Liver (tissue), 9 donors: ENCODE data around the gene FARS2. TPM values are rescaled to one million over a fixed set of nuclear protein-coding genes. Genes with fewer than 3 reads are reported as not detected.

Experiments used
- DNase-seq: peaks from one replicate; pipeline ENCODE4 v3.0.0-alpha.2; 2017; ENCODE audit warnings: low spot score
- H3K27ac ChIP-seq, 2 donors: one replicate each; pipeline ENCODE4 v1.7.0; 2013; ENCODE audit warnings: inconsistent platforms in 2 of 2, low read length in 2 of 2, control low read depth in 1 of 2, low read depth in 1 of 2, mild to moderate bottlenecking in 1 of 2
- H3K27me3 ChIP-seq, 4 donors: one replicate each; pipeline versions ENCODE4 v1.6.1 to v1.7.0; 2013; ENCODE audit warnings: low read length in 3 of 4, inconsistent platforms in 1 of 4, mild to moderate bottlenecking in 1 of 4, moderate library complexity in 1 of 4; ENCODE audit not compliant: control insufficient read depth in 4 of 4, insufficient read depth in 4 of 4
- H3K36me3 ChIP-seq, 4 donors: one replicate each; pipeline versions ENCODE4 v1.6.1 to v1.7.0; 2013; ENCODE audit warnings: low read length in 3 of 4, mild to moderate bottlenecking in 3 of 4, low read depth in 1 of 4, moderate library complexity in 1 of 4; ENCODE audit not compliant: control insufficient read depth in 4 of 4, insufficient read depth in 3 of 4
- H3K4me1 ChIP-seq, 4 donors: one replicate each; pipeline versions ENCODE4 v1.6.1 to v1.7.0; 2013; ENCODE audit warnings: low read length in 3 of 4, mild to moderate bottlenecking in 3 of 4, moderate library complexity in 1 of 4; ENCODE audit not compliant: control insufficient read depth in 4 of 4, insufficient read depth in 4 of 4
- H3K4me3 ChIP-seq, 3 donors: one replicate each; pipeline versions ENCODE4 v1.6.1 to v1.7.0; 2013; ENCODE audit warnings: low read length in 3 of 3, control low read depth in 1 of 3, low read depth in 1 of 3, mild to moderate bottlenecking in 1 of 3
- H3K9ac ChIP-seq, 2 donors: one replicate each; pipeline ENCODE4 v1.7.0; 2013; ENCODE audit warnings: low read length in 2 of 2, mild to moderate bottlenecking in 2 of 2, moderate library complexity in 2 of 2, control low read depth in 1 of 2, low read depth in 1 of 2
- H3K9me3 ChIP-seq, 4 donors: one replicate each; pipeline versions ENCODE4 v1.6.1 to v1.7.0; 2013; ENCODE audit warnings: low read length in 3 of 4; ENCODE audit not compliant: control insufficient read depth in 4 of 4
- EGR1 ChIP-seq, 2 donors: IDR thresholded peaks; 2 replicates each; pipeline ENCODE4 v1.6.1; 2016 to 2018; ENCODE audit warnings: antibody characterized with exemption in 2 of 2, low read depth in 2 of 2
- FOXA1 ChIP-seq: IDR thresholded peaks from 2 replicates; pipeline ENCODE4 v1.6.1; 2016; ENCODE audit warnings: antibody characterized with exemption
- HNF4G ChIP-seq: IDR thresholded peaks from 2 replicates; pipeline ENCODE4 v1.6.1; 2016; ENCODE audit warnings: antibody characterized with exemption
- NR2F2 ChIP-seq: IDR thresholded peaks from 2 replicates; pipeline ENCODE4 v1.6.1; 2016; ENCODE audit warnings: antibody characterized with exemption
- RAD21 ChIP-seq, 2 donors: IDR thresholded peaks; 2 replicates each; pipeline ENCODE4 v1.6.1; 2016; ENCODE audit warnings: antibody characterized with exemption in 2 of 2, mild to moderate bottlenecking in 2 of 2
- TAF1 ChIP-seq: conservative IDR thresholded peaks from 2 replicates; pipeline ENCODE4 v1.6.1; 2016; ENCODE audit warnings: antibody characterized with exemption, mild to moderate bottlenecking
- YY1 ChIP-seq: IDR thresholded peaks from 2 replicates; pipeline ENCODE4 v1.6.1; 2016; ENCODE audit warnings: antibody characterized with exemption, mild to moderate bottlenecking
- WGBS: extraction: QIAGEN DNeasy Blood & Tissue Kit; methylation state at CpG from one replicate; pipeline ENCODE4 v1.1.7; 2013; 5-methylcytosine and 5-hydroxymethylcytosine counted together
- polyA plus RNA-seq, 2 donors: library from polyadenylated mRNA; stranded (reverse) in 1 of 2; unstranded in 1 of 2; fragments of 200-250 nt in 1 of 2; fragments of >200 nt in 1 of 2; fragmentation: Nextera tagmentation in 1 of 2; extraction: Ambion mirVana in 1 of 2; gene quantifications; one replicate each; pipeline versions ENCODE4 v1.2.1 to v1.2.3, GENCODE V29; 2013 to 2015
- total RNA-seq, 2 donors: library from RNA; depleted of rRNA; stranded (reverse); fragments of >200 nt; gene quantifications; one replicate each; pipeline ENCODE4 v1.2.3, GENCODE V29; 2014
- TF ChIP-seq, protein P1 (sequence below): IDR thresholded peaks from 2 replicates; pipeline ENCODE4 v1.6.1; 2016; ENCODE audit warnings: antibody characterized with exemption, mild to moderate bottlenecking
- TF ChIP-seq, protein P2 (sequence below): fragments of 150-350 bp; IDR thresholded peaks from 2 replicates; pipeline ENCODE4 v1.5.1; 2017; ENCODE audit warnings: improper control_type of control experiment, low read depth, low read length; ENCODE audit not compliant: missing input control
- TF ChIP-seq, protein P3 (sequence below): IDR thresholded peaks from 2 replicates; pipeline ENCODE4 v1.6.1; 2016; ENCODE audit warnings: antibody characterized with exemption
- donor health status: healthy.
- donor health status: healthy.
- donor health status: healthy.
- donor health status: healthy.
- donor health status: healthy.

The FARS2 gene
- total and polyA plus RNA-seq, 4 donors: 7.8 to 25.9 (median 11.2) TPM

DNA sequence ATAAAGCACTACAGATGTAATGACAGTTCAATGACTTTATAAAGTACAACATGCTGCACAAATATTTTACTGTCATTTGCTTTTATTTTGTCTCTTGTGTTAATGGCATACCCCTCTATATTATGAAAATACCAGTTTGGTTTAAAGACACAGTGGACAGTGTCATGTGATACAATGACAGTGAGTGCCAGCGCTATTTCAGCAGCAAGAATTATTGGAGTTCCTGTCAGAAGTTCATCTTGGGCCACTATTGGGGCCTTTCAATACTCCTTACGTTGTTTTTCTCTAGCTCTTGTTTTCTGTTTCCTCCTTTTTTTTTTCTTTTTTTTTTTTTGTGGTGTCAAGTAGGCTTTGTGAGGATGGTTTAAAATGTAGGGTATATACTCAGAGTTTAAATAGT is 232.5 kb downstream of the FARS2 start (continued):
- TF ChIP-seq, protein P1, sequence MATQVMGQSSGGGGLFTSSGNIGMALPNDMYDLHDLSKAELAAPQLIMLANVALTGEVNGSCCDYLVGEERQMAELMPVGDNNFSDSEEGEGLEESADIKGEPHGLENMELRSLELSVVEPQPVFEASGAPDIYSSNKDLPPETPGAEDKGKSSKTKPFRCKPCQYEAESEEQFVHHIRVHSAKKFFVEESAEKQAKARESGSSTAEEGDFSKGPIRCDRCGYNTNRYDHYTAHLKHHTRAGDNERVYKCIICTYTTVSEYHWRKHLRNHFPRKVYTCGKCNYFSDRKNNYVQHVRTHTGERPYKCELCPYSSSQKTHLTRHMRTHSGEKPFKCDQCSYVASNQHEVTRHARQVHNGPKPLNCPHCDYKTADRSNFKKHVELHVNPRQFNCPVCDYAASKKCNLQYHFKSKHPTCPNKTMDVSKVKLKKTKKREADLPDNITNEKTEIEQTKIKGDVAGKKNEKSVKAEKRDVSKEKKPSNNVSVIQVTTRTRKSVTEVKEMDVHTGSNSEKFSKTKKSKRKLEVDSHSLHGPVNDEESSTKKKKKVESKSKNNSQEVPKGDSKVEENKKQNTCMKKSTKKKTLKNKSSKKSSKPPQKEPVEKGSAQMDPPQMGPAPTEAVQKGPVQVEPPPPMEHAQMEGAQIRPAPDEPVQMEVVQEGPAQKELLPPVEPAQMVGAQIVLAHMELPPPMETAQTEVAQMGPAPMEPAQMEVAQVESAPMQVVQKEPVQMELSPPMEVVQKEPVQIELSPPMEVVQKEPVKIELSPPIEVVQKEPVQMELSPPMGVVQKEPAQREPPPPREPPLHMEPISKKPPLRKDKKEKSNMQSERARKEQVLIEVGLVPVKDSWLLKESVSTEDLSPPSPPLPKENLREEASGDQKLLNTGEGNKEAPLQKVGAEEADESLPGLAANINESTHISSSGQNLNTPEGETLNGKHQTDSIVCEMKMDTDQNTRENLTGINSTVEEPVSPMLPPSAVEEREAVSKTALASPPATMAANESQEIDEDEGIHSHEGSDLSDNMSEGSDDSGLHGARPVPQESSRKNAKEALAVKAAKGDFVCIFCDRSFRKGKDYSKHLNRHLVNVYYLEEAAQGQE: no peak

DNA sequence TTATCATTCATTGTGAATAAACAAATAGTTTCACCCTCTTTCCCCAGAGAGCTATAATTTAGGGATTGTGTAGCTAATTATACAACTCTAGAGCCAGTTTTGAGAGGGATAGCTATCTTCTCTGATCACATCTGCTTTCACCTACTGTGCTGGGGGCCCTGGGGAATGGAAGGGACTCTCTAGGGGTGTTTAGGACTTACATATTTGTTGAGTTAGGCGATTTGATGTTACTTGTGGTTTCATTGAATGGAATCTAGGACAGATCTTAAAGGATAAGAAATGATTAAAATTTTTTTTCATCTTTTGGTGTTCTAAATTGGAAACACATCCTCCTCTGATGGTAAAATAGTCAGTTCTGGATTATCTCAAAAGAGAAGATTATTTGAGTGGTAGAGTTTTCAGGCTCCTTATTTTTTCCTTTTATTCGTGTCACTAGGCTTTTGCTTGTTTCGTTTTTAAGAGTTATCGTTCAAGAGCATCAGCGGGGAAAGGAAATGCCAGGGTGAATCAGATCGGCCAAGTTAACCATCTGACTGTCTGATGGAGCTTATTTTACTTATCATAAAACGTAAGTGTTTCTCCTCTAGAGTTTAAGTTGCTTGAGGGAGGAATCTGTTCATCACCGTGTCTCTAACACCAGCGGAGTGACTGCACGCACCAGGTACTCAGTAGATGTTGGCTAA is 236.7 kb downstream of the FARS2 start:
- TF ChIP-seq, protein P2, sequence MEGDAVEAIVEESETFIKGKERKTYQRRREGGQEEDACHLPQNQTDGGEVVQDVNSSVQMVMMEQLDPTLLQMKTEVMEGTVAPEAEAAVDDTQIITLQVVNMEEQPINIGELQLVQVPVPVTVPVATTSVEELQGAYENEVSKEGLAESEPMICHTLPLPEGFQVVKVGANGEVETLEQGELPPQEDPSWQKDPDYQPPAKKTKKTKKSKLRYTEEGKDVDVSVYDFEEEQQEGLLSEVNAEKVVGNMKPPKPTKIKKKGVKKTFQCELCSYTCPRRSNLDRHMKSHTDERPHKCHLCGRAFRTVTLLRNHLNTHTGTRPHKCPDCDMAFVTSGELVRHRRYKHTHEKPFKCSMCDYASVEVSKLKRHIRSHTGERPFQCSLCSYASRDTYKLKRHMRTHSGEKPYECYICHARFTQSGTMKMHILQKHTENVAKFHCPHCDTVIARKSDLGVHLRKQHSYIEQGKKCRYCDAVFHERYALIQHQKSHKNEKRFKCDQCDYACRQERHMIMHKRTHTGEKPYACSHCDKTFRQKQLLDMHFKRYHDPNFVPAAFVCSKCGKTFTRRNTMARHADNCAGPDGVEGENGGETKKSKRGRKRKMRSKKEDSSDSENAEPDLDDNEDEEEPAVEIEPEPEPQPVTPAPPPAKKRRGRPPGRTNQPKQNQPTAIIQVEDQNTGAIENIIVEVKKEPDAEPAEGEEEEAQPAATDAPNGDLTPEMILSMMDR: no peak
- no peak for DNase-seq
- no peak overlapping the region for H3K27ac ChIP-seq
- no peaks in the 10 kb centered on the region for H3K36me3 ChIP-seq
- no peaks in the 10 kb centered on the region for H3K9me3 ChIP-seq
- no peak overlapping the region for H3K9ac ChIP-seq
- H3K4me1 ChIP-seq: no peaks in the 10 kb centered on the region
- H3K4me3 ChIP-seq: no peak overlapping the region
- 95% methylated on average over 10 of the region's 10 CpGs for WGBS
- H3K27me3 ChIP-seq: no peaks in the 10 kb centered on the region

DNA sequence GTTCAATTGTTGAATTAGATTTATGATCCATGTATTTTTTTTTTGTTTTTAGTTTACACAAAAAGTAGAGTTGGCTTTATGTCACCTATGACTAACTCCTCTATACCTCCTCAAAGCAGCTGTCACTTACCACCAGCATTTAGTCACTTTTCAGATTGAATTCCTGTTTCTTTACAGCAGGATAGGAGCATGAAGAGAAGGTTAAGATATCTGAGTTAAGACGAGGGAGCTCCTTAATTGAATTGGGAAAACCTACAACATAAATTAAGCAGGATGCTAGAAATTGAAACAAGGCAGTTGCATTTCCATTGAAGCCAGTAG is 237.2 kb downstream of the FARS2 start:
- Histone ChIP-seq H3K27me3 (no peaks in the 10 kb centered on the region), H3K36me3 (no peaks in the 10 kb centered on the region), H3K4me3 (no peak overlapping the region), H3K9ac (no peak overlapping the region), H3K27ac (no peak overlapping the region), H3K4me1 (no peaks in the 10 kb centered on the region), H3K9me3 (no peaks in the 10 kb centered on the region)
- no peak for TF ChIP-seq HNF4G
- no peak for DNase-seq
- WGBS: 98% methylated on average over 1 of the region's 1 CpG

DNA sequence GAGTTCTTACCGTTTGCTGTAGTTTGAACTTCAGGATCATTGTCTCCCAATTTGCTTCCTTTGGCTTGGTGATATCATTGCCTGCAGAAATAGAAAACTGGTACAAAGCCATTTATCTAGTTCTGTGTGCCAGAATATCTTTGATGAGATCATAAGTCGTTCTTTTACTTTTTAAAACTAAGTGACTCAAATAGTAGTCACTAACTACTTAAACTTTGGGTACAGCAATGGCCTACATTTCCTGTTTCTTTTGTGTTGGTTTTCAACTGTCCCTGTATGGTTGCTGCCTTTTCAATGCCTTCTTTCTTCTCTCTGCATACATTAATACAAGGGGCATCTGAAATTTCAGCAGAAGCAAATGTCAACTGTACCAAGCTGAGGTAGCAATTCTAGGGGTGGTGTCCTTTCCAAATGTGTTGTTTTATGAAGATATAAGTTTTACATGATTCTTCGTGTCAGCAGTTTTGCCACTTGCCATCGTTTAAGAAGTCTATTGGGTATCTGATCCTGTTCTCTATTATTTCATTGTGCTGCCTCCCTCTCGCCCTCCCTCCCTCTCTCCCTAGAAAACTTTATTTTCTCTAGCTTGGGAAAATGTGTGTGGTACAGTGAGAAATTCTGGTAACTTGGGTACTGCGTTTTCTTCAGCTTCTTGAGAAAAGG is 238.5 kb downstream of the FARS2 start:
- H3K36me3 ChIP-seq: no peaks in the 10 kb centered on the region
- no peak for DNase-seq
- no peaks in the 10 kb centered on the region for H3K27me3 ChIP-seq
- H3K9me3 ChIP-seq: no peaks in the 10 kb centered on the region
- no peak overlapping the region for H3K9ac ChIP-seq
- no peaks in the 10 kb centered on the region for H3K4me1 ChIP-seq
- H3K4me3 ChIP-seq: no peak overlapping the region
- 91% methylated on average over 6 of the region's 6 CpGs for WGBS
- TF ChIP-seq YY1: no peak
- TF ChIP-seq, protein P3, sequence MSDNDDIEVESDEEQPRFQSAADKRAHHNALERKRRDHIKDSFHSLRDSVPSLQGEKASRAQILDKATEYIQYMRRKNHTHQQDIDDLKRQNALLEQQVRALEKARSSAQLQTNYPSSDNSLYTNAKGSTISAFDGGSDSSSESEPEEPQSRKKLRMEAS: no peak
- TF ChIP-seq NR2F2: no peak
- TF ChIP-seq RAD21 (IDR thresholded peaks at IDR 0.05): no peak
- TF ChIP-seq, protein P2: no peak
- no peak for TF ChIP-seq TAF1
- no peak for TF ChIP-seq EGR1 (IDR thresholded peaks at IDR 0.05; ENCODE audit: low read depth in 2 of 2)
- TF ChIP-seq, protein P1: no peak
- TF ChIP-seq FOXA1: no peak
- H3K27ac ChIP-seq: no peak overlapping the region
